NCI-H146 treated with DMSO at 0.1 percent for 48 hours (cell line): ENCODE data around the gene KRTAP23-1.
A peak's percentile ranks its signal among the peaks of the same experiment; 100 is the strongest.

Experiments
- DNase-seq: peaks from one replicate; lab custom pipeline; 2025; ENCODE audit not compliant: unreplicated experiment; lab: John Stamatoyannopoulos, UW

KRTAP23-1 gene, protein sequence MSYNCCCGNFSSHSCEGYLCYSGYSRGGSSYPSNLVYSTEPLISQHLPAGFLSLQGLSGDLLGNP

DNA sequence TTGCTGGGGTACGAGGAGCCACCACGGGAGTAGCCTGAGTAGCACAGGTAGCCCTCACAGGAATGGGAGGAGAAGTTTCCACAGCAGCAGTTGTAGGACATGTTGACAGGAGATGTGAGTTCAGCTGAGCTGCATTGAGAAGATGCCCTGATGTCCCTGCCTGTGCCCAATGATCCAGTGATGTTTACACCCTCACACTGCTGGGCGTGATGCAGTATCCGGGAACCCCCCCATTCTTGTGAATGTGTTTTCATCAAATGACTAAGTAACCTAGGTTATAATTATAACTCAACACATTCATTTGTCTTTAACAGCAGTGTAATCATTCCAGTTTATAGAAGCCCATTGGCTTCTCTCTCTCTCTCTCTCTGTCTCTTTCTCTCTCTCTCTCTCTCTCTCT is at the start of gene KRTAP23-1:
Gene KRTAP23-1 (minus strand): TSS at position 101 of the 400 bp plus-strand sequence. CDS start 0 bp downstream, at position 101.
- no peak for DNase-seq

DNA sequence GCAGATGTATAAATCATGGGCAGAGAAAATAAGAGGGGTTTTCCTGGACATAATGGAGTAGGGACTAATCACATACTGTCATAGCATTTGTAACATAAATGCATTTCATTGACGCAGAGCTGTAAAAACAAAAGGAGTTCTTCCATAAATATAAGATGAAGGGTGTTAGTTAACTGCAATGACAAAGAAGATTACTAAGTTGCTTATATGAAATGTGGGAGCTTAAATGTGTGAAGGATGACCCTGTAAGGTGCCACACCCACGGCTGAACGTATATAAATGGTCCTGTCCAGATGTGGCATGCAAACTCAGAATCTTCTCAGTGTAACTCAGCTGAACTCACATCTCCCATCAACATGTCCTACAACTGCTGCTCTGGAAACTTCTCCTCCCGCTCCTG is 47.3 kb upstream of the KRTAP23-1 start, which contains the start of gene KRTAP13-1:
Gene KRTAP13-1 (plus strand): TSS at position 301 of the 400 bp plus-strand sequence. CDS start 56 bp downstream, at position 357.
- no peak for DNase-seq

GRCh38 chr21:30391492-30392025 is 43.2 kb upstream of the KRTAP23-1 start:
- no peak for DNase-seq

DNA sequence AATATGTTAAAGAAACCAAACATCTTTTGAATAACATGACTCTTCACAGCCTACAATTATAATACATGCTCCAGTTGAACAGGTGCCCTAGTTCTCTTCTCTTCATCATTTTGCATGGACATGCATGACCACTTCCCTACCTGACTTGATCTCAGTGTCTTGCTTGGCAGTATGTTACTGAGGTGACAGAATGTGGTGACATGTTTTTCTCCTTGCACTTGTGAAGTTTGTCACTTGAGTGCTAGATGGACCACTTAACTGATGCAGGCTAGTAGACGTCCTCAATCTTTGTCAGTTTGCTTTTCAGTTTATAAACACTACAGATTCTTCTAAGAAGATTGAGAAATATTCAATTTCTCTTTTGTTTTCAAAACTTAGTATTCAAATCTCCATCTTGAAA is 33.8 kb upstream of the KRTAP23-1 start:
- DNase-seq, result no peak

DNA sequence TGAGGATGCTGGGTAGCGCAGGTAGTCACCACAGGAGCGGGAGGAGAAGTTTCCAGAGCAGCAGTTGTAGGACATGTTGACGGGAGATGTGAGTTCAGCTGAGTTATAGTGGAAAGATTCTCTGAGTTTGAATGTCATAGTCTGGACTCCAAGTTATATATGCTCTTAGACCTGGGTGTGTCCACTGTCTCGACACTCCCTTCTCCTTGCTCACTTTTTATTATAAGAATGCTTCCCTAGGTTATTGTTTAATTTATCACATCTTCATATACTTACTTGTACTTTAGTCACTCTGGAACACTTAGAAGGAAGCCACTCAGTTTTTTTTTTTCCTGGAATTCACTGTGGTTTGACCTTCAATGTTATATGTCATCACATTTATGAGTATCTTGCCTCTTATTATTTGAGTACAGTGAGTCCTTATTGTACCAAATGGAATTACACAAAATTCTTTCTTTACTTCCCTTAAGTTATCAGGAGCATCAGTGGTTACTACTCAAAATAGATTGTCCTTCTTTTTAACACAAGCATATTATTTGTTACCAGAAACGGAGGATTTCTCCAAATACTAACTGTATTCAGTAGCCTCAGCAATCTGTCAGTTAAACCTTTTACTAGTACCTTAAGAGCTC is 23.8 kb upstream of the KRTAP23-1 start, which contains the start of gene KRTAP13-2:
Gene KRTAP13-2 (minus strand): TSS at position 133 of the 632 bp plus-strand sequence. CDS start 58 bp downstream, at position 75.
- no peak for DNase-seq

DNA sequence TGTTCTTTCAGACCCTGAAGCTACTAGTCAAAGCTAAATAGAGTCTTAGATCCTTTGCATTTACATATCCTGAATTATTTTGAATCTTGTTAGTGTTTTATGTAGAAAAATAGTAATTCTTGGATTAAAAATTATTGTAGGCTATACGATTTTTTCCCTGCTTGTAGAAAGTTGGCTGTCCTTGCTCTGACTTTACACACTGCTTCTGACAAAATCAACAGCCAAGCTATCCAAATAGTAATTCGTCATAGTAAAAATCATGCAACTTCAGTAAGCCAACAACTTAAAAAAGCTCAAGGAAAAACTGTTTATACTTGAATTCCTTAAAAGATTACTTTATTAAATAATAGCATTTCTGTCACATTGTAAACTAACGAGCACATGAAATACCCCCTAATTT is 7.5 kb upstream of the KRTAP23-1 start:
- no peak for DNase-seq

DNA sequence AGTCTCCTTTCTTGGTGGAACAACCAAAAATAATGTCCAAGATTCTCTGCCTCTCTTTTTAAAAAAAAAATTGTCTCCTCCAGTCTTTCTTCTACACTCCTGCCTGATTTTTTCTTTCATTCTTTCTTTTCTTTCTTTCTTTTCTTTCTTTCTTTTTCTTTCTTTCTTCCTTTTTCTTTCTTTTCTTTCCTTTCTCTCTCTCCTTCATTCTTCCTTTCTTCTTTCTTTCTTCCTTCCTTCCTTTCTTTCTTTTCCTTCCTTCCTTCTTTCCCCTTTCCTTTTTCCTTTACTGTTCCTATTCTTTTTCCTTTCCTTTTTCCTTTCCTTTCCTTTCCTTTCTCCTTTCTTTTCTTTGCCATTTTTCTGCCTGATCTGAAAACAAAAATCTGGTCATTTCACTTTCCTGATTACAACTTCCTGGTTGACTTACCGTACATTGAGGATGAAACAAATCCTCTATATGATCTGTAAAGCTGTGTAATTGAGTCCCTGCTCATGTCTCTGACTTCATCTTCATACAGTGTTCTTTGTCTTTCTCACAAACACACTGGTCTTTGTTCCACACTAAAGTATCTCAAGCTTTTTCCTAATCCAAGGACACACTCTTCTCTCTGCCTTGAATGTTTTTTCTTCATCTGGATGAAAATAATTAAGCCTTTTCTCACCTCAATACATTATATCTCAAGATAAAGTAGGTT is 6.1 kb upstream of the KRTAP23-1 start:
- DNase-seq, result no peak

GRCh38 chr21:30351534-30351933 is 3.1 kb upstream of the KRTAP23-1 start:
- no peak for DNase-seq

GRCh38 chr21:30349572-30349971 is 1.2 kb upstream of the KRTAP23-1 start:
- peak; percentile 52 for DNase-seq

DNA sequence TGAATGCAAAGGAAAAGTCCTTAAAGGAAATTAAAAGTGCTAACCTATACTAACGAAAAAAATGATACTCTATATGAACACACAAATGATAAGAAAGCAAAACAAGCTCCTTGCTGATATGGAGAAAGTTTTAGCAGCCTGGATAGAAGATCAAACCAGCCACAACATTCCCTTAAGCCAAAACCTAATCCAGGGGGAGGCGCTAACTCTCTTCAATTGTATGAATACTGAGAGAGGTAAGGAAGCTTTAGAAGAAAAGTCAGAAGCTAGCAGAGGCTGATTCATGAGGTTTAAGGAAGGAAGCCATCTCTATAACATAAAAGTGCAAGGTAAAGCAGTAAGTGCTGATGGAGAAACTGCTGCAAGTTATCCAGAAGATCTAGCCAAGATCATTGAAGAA is 3.4 kb downstream of the KRTAP23-1 start:
- no peak for DNase-seq

GRCh38 chr21:30340714-30341573 is 7.5 kb downstream of the KRTAP23-1 start:
- DNase-seq, result peak; percentile 27

DNA sequence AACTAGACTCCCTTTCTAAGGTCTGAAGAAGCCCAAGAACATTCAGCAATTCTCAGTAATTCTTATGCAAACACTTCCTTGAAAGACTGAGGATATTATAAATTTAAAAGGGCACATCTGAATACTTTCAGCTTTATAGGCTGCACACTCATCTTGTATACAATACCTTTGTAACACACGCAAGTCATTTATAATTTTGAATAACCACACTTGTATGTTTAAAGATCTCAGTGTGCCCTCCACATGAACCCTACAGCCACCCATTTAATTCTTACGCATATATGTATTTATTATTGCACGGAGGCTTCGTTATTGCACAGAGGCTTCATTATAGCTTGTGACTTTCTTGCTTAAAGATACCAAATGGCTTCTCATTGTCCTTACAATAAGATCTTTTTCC is 9.7 kb downstream of the KRTAP23-1 start:
- no peak for DNase-seq

DNA sequence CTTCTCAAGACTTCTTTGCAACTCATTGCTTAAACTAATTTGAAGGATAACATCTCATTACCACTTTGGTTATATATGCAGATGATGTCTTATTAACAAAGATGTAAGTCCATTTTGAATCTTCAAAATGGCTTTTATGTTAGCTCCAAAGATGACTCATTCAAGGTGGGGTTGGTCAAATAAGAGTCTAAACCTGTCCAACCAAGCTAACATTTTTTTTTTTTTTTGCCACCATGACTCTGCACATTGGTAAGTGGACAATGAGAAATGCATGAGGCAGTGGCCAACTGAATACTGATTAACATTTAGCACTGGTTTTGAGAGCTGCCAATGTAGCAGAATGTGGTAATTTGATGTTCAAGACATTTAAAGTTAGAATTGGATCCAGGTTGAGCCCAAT is 10.6 kb downstream of the KRTAP23-1 start:
- no peak for DNase-seq

- no peak for DNase-seq
Measured at GRCh38 chr21:30337276-30337744, 11.1 kb downstream of the KRTAP23-1 start, which contains the start of gene KRTAP27-1. TSS of gene KRTAP27-1 (minus strand) at chr21:30337694. CDS start at chr21:30337668, 26 bp downstream.

GRCh38 chr21:30336596-30336995 is 11.8 kb downstream of the KRTAP23-1 start:
- DNase-seq, result no peak

DNA sequence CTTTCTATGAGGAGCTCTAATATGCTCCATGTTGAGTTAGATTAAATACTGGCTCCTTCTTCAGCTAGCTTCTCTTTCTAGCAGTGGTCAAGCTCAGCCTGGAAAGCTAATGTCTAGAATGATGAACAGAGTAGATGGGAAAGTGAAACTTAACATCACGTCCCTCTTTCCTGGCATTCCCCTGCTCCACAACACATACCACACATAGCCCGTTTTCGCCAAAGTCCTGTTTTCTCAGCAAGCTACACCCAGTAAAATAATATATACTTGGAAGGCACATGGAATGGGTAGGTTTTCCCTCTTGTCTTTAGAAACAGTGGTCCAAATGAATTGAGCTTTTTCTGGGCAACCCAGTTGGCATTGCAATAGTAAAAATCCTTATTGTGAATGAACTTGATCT is 14.7 kb downstream of the KRTAP23-1 start:
- DNase-seq, result no peak

DNA sequence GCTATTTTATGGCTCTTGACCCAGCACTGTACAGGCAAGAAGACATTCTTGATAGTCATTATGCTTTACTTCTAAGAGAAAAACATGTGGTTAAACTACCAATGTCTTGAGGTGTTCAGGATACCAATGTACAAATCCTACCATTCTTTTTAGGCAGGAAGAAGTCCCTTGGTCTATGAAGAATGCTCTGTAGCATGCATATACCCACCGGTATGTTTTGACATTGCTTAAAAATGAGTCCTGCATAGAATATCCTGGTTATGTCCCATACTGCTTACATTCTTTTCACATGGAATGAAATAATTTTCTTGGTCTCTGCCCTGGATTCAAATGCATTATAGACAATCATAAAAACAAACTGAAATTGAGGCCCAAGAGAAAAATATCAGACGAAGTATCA is 15.7 kb downstream of the KRTAP23-1 start:
- DNase-seq, result no peak

- DNase-seq, result no peak
Measured at GRCh38 chr21:30329203-30329875, 19.1 kb downstream of the KRTAP23-1 start.

DNA sequence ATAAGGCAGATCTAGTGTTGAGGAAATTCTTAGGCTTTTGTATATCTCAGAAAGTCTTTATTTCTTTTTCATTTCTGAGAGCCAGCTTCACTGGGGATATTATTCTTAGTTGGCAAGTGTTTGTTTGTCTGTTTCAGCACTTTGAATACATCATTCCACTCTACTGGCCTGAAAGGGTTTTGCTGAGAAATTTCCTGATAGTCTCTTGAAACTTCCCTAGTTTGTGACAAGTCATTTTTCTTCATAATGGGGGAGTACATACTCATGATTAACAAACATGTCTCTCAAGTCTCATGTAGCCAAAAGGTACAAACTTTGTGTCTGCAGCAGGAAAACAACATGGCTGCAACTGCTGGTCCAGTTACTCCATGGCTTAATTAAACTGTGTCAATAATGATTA is 22.0 kb downstream of the KRTAP23-1 start:
- no peak for DNase-seq

DNA sequence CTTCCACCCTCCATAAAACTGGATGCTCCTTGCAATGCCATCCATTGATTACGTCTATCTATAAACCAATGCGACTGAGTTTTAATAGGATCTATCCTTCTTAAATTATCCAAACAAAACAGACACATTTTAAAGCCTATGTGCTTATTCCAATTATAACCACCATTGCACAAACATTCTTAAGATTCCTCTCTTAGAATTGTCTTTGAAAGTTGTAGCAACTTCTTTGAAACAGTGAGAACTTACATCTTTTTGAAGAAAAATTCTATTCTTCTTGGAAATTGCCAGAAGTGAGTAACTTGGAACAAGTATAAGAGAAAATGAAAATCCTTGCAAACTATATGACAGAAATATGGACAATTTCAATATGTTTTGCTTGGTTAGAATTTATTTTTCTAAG is 28.2 kb downstream of the KRTAP23-1 start, which contains the start of gene KRTAP26-1:
Gene KRTAP26-1 (minus strand): TSS at position 101 of the 400 bp plus-strand sequence. CDS start 280 bp downstream, outside the sequence.
- DNase-seq, result no peak
